IPS-18c (cell line): ENCODE data around the gene AMPH.
"Not testable (repeated sequence)": the region's sequence is repeated elsewhere in the genome, so short reads cannot be mapped to it uniquely, and the experiment has no call there.

Experiments
- H3K4me3 ChIP-seq: 2 replicates; pipeline ENCODE4 v1.7.0; 2013; ENCODE audit warnings: low read depth, mild to moderate bottlenecking, low read length, moderate library complexity; ENCODE audit not compliant: insufficient read depth
- H3K9me3 ChIP-seq: one replicate; pipeline ENCODE4 v1.6.1; 2013; ENCODE audit warnings: mild to moderate bottlenecking, low read length, moderate library complexity; ENCODE audit not compliant: control insufficient read depth, insufficient read depth

The AMPH gene

DNA sequence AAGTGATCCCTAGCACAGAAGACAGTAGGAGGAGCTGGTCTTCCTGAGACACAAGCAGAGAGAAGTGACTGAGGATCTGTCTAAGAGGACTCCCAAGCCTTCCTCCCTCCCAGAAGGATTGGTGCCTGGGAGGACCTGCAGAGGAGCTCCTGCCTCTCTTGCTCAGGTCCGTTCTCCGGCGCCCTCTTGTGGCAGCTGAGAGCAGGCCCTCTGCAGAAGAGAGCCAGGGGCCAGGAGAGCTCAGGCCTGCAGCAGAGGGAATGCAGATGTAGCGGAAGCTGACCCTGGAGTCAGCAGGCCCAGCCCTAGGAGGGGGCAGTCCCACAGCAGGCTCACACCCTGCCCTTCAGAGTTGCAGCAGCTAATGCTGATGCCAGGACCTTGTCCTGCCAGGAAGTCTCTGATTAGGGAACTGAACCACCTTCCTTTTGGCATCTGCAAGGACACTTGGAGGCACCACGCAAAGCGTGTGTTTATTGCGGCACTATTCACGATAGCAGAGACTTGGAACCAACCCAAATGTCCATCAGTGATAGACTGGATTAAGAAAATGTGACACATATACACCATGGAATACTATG is 276.8 kb downstream of the AMPH start:
- H3K4me3 ChIP-seq, H3K9me3 ChIP-seq: not testable (repeated sequence)

DNA sequence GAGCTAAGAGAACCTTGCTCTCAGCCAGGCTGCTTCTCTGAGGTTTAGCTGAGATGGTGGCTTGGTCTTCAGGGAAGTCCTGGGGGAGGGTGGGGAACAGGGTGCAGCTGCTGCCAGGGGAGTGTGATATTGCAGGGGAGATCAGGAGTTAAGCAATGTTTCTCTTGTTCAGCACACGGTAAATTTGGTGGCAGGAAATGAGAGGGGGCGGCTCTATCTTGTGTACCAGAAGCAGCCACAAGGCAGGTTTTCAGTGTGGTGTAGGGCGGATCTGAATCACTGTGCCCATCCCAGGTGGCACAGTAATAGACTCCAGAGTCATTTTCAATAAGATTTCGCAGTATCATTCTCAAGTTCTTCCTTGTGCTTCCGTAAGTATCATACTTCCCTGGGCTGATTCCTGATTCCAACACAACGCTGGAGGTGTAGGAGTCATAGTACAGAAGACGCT is 277.7 kb downstream of the AMPH start:
- not testable (repeated sequence) for H3K4me3 ChIP-seq, H3K9me3 ChIP-seq

DNA sequence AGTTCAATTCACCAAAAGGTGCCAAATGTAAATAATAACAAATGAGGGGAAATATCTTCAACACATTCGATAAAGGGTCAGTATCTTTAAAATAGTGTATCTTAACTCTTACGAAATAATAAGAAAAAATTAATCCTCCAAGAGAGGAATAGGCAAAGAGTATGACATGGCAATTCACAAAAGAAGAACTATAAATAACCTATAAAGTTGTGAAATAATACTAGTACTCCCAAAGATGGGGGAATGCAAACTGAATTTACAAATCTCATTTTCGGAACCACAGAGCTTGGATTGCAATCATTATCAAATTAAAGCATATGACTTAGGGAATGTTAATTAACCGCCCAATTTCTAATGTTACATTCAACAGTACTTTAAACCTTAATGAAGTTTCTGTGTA is 279.6 kb downstream of the AMPH start:
- Histone ChIP-seq H3K9me3 (no peaks in the 10 kb centered on the region), H3K4me3 (no peak overlapping the region)

DNA sequence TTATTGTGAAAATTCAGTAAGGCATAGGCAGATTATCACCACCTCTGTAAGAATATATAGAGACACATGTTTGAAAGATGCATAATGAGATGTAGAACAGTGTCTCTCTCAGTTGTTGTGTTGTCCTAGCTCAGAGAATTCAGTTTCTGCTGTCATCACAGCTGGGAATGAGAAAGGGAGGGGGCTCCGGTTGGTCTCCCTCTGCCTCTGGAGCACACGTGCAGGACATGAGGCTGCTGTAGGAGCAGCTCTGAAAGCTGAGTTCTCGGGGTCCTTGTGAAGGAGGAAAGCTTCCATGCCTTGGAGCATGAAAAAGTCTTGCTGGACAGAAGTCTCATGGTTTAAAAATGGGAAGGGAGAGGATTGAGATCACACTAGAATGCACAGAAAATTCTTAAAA is 280.4 kb downstream of the AMPH start:
- not testable (repeated sequence) for H3K9me3 ChIP-seq, H3K4me3 ChIP-seq

DNA sequence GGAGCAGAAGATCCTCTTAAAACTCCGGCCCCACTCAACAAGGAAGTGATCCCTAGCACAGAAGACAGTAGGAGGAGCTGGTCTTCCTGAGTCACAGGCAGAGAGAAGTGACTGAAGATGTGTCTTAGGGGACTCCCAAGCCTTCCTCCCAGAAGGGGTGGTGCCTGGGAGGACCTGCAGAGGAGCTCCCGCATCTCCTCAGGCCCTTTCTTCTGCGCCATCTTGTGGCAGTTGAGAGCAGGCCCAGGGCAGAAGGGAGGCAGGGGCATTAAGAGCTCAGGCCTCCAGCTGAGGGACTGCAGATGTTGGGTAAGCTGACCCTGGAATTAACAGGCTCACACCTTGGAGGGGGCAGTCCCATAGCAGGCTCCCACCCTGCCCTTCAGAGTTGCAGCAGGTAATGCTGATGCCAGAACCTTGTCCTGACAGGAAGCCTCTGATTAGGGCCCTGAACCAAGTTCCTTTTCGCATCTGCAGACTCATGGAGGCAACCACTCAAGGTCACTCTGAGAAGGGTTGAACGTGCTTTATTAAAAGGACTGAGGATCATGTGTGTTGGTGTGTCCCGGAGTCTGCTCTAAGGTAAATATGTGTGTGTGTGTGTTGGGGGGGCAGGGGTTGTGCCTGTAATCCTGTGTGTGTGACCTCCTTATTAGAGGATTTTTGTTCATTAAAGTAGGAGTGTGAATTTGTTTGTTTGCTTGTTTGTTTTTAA is 281.1 kb downstream of the AMPH start:
- not testable (repeated sequence) for H3K9me3 ChIP-seq, H3K4me3 ChIP-seq

DNA sequence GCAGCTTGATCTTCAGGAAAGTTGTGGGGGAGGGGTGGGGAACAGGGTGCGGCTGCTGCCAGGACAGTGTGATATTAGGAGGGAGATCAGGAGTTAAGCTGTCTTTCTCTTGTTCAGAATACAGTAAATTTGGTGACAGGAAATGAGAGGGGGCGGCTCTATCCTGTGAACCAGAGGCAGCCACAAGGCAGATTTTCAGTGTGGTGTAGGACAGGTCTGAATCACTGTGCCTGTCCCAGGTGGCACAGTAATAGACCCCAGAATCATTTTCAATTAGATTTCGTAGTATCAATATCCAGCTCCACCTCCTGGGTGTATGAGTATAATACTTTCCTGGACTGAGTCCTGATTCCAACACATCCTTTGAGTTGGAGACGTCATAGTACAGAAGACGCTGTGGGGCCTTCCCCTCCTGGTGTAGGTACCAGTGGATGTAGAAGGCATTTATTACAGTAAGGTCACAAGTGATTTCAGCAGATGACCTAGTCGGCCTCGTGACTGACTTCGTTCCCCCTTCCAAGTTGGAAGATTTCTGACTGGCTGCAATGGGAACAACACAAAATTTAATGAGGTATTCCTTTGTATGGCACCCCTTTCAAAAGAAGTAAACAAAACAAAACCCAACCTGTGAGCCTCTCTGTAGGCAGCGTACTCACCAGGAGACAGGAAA is 281.9 kb downstream of the AMPH start:
- not testable (repeated sequence) for H3K9me3 ChIP-seq, H3K4me3 ChIP-seq

DNA sequence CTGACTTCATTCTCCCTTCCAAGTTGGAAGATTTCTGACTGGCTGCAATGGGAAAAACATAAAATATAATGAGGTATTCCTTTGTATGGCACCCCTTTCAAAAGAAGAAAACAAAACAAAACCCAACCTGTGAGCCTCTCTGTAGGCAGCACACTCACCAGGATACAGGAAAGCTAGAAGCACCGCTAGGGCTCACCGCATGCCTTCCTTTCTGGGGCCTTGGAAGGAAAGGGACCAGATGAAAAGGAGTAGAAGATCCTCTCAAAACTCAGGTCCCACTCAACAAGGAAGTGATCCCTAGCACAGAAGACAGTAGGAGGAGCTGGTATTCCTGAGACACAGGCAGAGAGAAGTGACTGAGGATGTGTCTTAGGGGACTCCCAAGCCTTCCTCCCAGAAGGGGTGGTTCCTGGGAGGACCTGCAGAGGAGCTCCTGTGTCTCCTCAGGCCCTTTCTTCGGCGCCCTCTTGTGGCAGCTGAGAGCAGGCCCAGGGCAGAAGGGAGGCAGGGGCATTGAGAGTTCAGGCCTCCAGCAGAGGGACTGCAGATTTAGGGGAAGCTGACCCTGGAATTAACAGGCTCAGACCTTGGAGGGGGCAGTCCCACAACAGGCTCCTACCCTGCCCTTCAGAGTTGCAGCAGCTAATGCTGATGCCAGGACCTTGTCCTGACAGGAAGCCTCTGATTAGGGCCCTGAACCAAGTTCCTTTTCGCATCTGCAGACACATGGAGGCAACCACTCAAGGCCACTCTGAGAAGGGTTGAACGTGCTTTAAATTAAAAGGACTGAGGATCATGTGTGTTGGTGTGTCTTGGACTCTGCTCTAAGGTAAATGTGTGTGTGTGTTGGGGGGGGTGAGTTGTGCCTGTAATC is 285.6 kb downstream of the AMPH start:
- not testable (repeated sequence) for H3K4me3 ChIP-seq, H3K9me3 ChIP-seq

DNA sequence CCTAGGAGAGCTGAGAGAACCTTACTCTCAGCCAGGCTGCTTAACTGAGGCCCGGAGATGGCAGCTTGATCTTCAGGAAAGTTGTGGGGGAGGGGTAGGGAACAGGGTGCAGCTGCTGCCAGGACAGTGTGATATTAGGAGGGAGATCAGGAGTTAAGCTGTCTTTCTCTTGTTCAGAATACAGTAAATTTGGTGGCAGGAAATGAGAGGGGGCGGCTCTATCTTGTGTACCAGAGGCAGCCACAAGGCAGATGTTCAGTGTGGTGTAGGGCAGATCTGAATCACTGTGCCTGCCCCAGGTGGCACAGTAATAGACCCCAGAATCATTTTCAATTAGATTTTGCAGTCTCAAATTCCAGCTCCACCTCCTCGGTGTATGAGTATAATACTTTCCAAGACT is 286.4 kb downstream of the AMPH start:
- H3K9me3 ChIP-seq, H3K4me3 ChIP-seq: not testable (repeated sequence)

DNA sequence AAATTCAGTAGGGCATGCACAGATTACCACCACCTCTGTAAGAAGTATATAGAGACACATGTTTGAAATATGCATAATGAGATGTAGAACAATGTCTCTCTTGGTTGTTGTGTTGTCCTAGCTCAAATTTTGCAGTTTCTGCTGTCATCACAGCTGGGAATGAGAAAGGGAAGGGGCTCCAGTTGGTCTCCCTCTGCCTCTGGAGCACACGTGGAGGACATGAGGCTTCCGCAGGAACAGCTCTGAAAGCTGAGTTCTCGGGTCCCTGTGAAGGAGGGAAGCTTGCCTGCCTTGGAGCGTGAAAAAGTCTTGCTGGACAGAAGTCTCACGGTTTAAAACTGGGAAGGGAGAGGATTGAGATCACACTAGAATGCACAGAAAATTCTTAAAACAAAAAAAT is 289.0 kb downstream of the AMPH start:
- H3K9me3 ChIP-seq, H3K4me3 ChIP-seq: not testable (repeated sequence)

DNA sequence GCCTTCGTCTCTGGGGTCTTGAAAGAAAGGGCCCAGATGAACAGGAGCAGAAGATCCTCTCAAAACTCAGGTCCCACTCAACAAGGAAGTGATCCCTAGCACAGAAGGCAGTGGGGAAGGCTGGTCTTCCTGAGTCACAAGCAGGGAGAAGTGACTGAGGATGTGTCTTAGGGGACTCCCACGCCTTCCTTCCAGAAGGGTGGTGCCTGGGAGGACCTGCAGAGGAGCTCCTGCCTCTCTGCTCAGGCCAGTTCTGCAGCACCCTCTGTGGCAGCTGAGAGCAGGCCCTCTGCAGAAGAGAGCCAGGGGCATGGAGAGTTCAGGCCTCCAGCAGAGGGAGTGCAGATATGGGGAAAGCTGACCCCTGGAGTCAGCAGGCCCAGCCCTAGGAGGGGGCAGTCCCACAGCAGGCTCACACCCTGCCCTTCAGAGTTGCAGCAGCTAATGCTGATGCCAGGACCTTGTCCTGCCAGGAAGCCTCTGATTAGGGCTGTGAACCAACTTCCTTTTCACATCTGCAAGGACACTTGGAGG is 289.9 kb downstream of the AMPH start:
- not testable (repeated sequence) for H3K9me3 ChIP-seq, H3K4me3 ChIP-seq

DNA sequence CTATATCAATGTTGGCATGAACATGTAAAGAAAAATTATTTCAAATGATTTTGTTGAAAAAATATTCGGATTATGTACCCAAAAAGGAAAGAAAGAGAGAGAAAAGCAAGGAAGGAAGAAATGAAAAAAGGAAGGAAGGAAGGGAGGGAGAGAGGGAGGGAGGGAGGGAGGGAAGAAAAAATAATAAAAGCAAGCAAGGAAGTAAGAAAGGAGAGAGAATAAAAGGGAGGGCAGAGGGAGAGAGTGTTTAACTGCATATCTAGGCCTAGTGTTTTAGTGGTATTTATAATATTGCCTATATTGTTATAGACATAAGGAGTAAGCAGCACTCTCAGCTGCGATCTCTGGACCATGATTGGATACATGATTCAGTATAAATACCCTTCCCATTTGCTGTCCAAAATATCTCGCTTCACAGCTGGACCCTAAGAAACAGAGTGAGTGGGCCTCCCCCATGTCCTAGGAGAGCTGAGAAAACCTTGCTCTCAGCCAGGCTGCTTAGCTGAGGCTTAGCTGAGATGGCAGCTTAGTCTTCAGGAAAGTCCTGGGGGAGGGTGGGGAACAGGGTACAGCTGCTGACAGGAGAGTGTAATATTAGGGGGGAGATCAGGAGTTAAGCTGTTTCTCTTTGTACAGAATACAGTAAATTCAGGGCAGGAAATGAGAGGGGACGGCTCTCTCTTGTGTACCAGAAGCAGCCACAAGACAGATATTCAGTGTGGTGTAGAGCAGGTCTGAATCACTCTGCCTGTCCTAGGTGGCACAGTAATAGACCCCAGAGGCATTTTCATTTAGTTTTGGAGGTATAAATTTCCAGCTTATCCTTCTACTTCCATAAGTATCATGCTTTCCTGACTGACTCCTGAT is 291.0 kb downstream of the AMPH start:
- no peaks in the 10 kb centered on the region for H3K9me3 ChIP-seq
- no peak overlapping the region for H3K4me3 ChIP-seq

DNA sequence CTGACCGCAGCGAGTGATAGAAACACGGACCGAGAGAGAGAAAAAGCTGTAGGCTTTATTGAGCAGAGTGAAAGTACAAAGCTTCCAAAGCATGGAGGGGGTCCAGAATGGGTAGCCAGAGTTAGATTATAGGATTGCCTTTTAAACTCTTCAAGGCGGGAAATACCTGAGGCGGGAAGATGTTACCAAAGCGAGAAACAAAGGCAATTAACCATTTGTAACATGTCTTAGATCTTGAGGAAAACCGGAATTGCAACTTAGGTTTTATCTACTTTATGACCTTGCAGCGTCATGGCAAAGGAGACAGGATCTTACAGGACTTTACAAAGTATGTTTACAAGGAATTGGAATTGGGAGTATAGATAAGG is 295.0 kb downstream of the AMPH start:
- not testable (repeated sequence) for H3K9me3 ChIP-seq, H3K4me3 ChIP-seq

DNA sequence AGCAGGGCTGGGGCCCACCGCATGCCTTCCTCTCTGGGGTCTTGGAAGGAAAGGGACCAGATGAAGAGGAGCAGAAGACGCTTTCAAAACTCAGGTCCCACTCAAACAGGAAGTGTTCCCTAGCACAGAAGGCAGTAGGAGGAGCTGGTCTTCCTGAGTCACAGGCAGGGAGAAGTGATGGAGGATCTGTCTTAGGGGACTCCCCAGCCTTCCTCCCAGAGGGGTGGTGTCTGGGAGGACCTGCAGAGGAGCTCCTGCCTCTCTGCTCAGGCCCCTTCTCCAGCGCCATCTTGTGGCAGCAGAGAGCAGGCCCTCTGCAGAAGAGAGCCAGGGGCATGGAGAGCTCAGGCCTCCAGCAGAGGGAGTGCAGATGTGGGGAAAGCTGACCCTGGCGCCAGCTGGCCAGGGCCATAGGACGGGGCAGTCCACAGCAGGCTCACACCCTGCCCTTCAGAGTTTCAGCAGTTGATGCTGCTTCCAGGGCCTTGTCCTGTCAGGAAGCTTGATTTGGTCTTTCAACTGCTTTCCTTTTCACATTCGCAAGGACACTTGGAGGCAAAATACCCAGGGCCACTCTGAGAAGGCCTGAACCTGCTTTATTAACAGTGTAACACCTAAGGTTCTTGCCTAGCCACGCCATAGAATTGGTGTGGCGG is 295.6 kb downstream of the AMPH start:
- Histone ChIP-seq H3K9me3 (no peaks in the 10 kb centered on the region), H3K4me3 (no peak overlapping the region)

DNA sequence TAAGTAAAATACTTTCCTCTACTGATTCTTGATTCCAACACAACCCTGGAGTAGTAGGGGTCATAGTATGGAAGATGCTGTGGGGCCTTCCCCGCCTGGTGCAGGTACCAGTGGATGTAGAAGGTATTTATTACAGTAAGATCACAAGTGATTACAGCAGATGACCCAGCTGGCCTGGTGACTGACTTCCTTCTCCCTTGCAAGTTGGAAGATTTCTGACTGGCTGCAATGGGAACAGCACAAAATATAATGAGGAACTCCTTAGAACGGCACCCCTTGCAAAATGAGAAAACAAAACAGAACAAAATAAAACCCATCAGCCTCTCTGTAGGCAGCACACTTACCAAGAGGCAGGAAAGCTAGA is 296.1 kb downstream of the AMPH start:
- no peak overlapping the region for H3K4me3 ChIP-seq

DNA sequence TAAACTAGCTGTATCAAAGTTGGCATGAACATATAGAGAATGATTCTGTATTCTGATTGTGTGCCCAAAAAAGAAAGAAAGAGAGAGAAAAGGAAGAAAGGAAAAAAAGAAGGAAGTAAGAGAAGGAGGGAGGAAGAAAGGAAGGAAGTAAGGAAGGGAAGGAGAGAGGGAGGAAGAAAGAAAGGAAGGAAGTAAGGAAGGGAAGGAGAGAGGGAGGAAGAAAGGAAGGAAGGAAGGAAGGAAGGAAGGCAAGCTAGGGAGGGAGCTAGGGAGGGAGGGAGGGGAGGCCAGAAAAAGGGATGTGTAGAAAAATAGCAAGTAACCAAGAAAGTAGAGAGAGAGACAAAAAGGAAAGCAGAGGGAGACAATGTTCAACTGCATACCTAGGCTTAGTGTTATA is 297.0 kb downstream of the AMPH start:
- Histone ChIP-seq H3K4me3 (no peak overlapping the region), H3K9me3 (no peaks in the 10 kb centered on the region)

More for the DNA sequence above, 296.1 kb downstream of the AMPH start:
- no peaks in the 10 kb centered on the region for H3K9me3 ChIP-seq
